Measurements from ENCODE around the gene HYDIN.

- no peak for TF ChIP-seq POLR2A (IDR thresholded peaks at IDR 0.05)
- no peak for TF ChIP-seq CTCF (IDR thresholded peaks at IDR 0.05)
- no peak for TF ChIP-seq POLR2AphosphoS5 (IDR thresholded peaks at IDR 0.05)
Observed at GRCh38 chr16:71244521-71244920, 14.0 kb upstream of the HYDIN start.
